Kidney (tissue), 14 donors: Measurements from ENCODE around the gene ARSG. TPM values are rescaled to one million over a fixed set of nuclear protein-coding genes. Genes with fewer than 3 reads are reported as not detected.
"Not testable (repeated sequence)": the region's sequence is repeated elsewhere in the genome, so short reads cannot be mapped to it uniquely, and the experiment has no call there.

Source experiments
- DNase-seq, 5 donors: peaks; one replicate each; pipeline ENCODE4 v3.0.0-alpha.2; 2013 to 2020
- FAIRE-seq: peaks from 2 replicates; lab custom pipeline; 2012; peaks lifted over from hg19 to GRCh38; lab: Jason Lieb, UNC
- H3K27ac ChIP-seq, 2 donors: one replicate each; pipeline ENCODE4 v1.7.0; 2013; ENCODE audit warnings: low read depth in 2 of 2, low read length in 2 of 2, inconsistent platforms in 1 of 2
- H3K27me3 ChIP-seq: one replicate; pipeline ENCODE4 v1.7.1; 2013; ENCODE audit warnings: low read length, inconsistent platforms; ENCODE audit not compliant: control insufficient read depth, insufficient read depth
- H3K36me3 ChIP-seq, 3 donors: one replicate each; pipeline versions ENCODE4 v1.7.0 to v1.7.1; 2013; ENCODE audit warnings: low read length in 3 of 3, control low read depth in 1 of 3, inconsistent platforms in 1 of 3; ENCODE audit not compliant: insufficient read depth in 3 of 3, control insufficient read depth in 2 of 3
- H3K4me1 ChIP-seq, 3 donors: one replicate each; pipeline versions ENCODE4 v1.7.0 to v1.7.1; 2013; ENCODE audit warnings: low read length in 3 of 3, inconsistent platforms in 1 of 3, low read depth in 1 of 3; ENCODE audit not compliant: control insufficient read depth in 2 of 3, insufficient read depth in 2 of 3
- H3K4me3 ChIP-seq, 3 donors: one replicate each; pipeline versions ENCODE4 v1.7.0 to v1.8.1; 2013; ENCODE audit warnings: low read length in 3 of 3, control low read depth in 1 of 3, inconsistent platforms in 1 of 3
- H3K9ac ChIP-seq, 3 donors: one replicate each; pipeline versions ENCODE4 v1.7.0 to v1.7.1; 2013; ENCODE audit warnings: low read length in 3 of 3, control low read depth in 1 of 3, inconsistent platforms in 1 of 3
- H3K9me3 ChIP-seq, 3 donors: one replicate each; pipeline versions ENCODE4 v1.7.0 to v1.7.1; 2013; ENCODE audit warnings: low read length in 3 of 3, control low read depth in 1 of 3, inconsistent platforms in 1 of 3; ENCODE audit not compliant: control insufficient read depth in 2 of 3, insufficient read depth in 1 of 3
- CTCF ChIP-seq: IDR thresholded peaks from 3 replicates; pipeline ENCODE4 v1.5.1; 2012; ENCODE audit warnings: mild to moderate bottlenecking, moderate library complexity, borderline replicate concordance; ENCODE audit not compliant: insufficient read depth; ENCODE audit errors: extremely low read depth
- intact Hi-C: fragments of 100-400 bp; cut with DNase I; formaldehyde crosslinking; loops from one replicate; pipeline ENCODE4 v1.11.1; 2022
- polyA plus RNA-seq: library from polyadenylated mRNA; stranded (reverse); fragments of 350-450 nt; fragmentation: Illumina TruSeq; extraction: RNeasy Lipid Tissue Mini Kit (QIAGEN cat#74804); gene quantifications from one replicate; pipeline ENCODE4 v1.2.3, GENCODE V29; 2014; ENCODE audit warnings: low read depth, low replicate concordance; ENCODE audit not compliant: insufficient read depth
- total RNA-seq: library from RNA; stranded (reverse); fragmentation: NEBNext Ultra II Directional; extraction: Animal tissue kit (Norgen Biotek cat#: 25700); gene quantifications from one replicate; pipeline ENCODE4 v1.2.1, GENCODE V29; 2021
- donor health status: control.
- donor health status: control.
- donor health status: control.
- donor health status: control.
- donor health status: control.
- donor health status: DM: yes; HTN: yes; CAD: no.
- donor health status: Normal renal cell carcinoma (clear cell type).

ARSG gene
- total and polyA plus RNA-seq, 2 donors from 2014 or later: 5.0 to 12.6 TPM

- peaks cover 0 to 3% (median 0%) of the 10 kb centered on the region in 3 donors for H3K4me1 ChIP-seq
- no peak overlapping the region for H3K9ac ChIP-seq
- peak overlapping the region in 1 of 2 donors; percentile 54 for H3K27ac ChIP-seq
- intact Hi-C loops: loop anchor here (10.0 kb wide), 1 partner anchor 175 kb away; no protein-coding TSS in a partner anchor
- no peak for TF ChIP-seq CTCF
- H3K4me3 ChIP-seq: peak overlapping the region in 1 of 3 donors; percentile 6
- H3K9me3 ChIP-seq: no peaks in the 10 kb centered on the region
- H3K36me3 ChIP-seq: peaks cover 0 to 2% (median 0%) of the 10 kb centered on the region in 3 donors
- DNase-seq (peak in 2 of 5 donors; percentile 50 to 65), FAIRE-seq (no peak)
- no peaks in the 10 kb centered on the region for H3K27me3 ChIP-seq
Observed at GRCh38 chr17:68260051-68260762, 31.1 kb upstream of the ARSG start.

DNA sequence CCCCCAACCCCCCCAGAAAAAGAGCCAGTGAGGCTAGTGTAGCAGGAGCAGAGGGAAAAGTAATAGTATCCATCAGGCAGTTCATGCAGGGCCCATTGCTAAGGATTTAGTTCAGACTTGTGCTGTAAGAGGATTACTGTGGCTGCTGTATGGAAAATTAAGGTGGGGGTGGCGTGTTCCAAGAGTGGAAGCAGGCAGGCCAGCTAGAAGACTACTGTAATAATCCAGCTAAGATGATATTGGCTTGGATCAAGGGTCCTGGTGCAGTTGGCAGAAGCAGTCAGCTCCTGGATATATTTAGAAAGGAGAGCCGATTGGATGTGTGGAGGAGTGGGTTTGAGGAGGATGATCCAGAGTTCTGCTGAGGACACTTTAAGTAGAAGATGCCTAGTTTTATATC lies 28.8 kb upstream of the ARSG start:
- not testable (repeated sequence) for DNase-seq, H3K9ac ChIP-seq, H3K4me1 ChIP-seq, H3K27ac ChIP-seq, H3K9me3 ChIP-seq, H3K36me3 ChIP-seq, H3K27me3 ChIP-seq, H3K4me3 ChIP-seq, FAIRE-seq
- intact Hi-C loops: loop anchor here (10.0 kb wide), 1 partner anchor 172 kb away; no protein-coding TSS in a partner anchor

DNA sequence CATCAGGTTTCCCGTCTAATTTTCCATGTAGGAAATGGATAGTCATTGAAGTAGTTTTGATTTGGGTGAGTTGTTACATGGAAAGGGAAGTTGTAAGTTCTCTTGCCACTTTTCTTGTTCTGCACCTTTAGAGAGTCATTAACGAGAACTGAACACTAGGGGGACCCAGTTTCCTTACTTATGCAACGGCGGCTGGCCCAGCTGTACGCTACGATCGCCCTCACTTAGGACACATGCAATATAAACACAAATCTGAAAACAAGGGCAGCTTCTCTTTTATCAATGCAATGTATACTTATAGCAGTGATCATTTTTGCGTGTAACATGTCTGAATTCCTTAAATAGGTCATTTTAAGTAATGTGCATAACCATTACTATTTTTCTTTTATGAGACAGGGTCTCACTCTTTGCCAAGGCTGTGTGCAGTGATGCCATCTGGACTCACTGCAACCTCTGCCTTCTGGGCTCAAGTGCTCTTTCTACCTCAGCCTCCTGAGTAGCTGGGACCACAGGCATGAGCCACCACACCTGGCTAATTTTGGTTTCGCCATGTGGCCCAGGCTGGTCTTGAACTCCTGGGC lies 28.1 kb upstream of the ARSG start:
- intact Hi-C loops: loop anchor here (10.0 kb wide), 1 partner anchor 172 kb away; no protein-coding TSS in a partner anchor
- peak in 2 of 5 donors; percentile 39 to 47 for DNase-seq
- peak; percentile 58 for TF ChIP-seq CTCF

GRCh38 chr17:68265833-68266232 lies 25.5 kb upstream of the ARSG start:
- not testable (repeated sequence) for DNase-seq, H3K27me3 ChIP-seq, H3K27ac ChIP-seq, H3K9ac ChIP-seq, H3K4me3 ChIP-seq, H3K4me1 ChIP-seq, FAIRE-seq, H3K9me3 ChIP-seq, H3K36me3 ChIP-seq
- intact Hi-C loops: loop anchor here (10.0 kb wide), 1 partner anchor 169 kb away; no protein-coding TSS in a partner anchor

More for the DNA sequence above, 28.1 kb upstream of the ARSG start:
- not testable (repeated sequence) for H3K27ac ChIP-seq, H3K4me3 ChIP-seq, H3K9ac ChIP-seq, H3K27me3 ChIP-seq, H3K9me3 ChIP-seq, H3K4me1 ChIP-seq, H3K36me3 ChIP-seq
- FAIRE-seq: peak; percentile 96
